Activated naive CD8-positive, alpha-beta T cell (primary cell): ENCODE measurements around the gene CNOT3.
A peak's percentile ranks its signal among the peaks of the same experiment; 100 is the strongest.
"Not testable (repeated sequence)": the region's sequence is repeated elsewhere in the genome, so short reads cannot be mapped to it uniquely, and the experiment has no call there.

Source experiments
- H3K27ac Mint-ChIP-seq: one replicate; pipeline ENCODE4 v1.8.0; 2021; ENCODE audit warnings: mixed read lengths
- H3K27me3 Mint-ChIP-seq: one replicate; pipeline ENCODE4 v1.8.0; 2021; ENCODE audit warnings: mixed read lengths
- H3K36me3 Mint-ChIP-seq: one replicate; pipeline ENCODE4 v1.8.0; 2021; ENCODE audit warnings: mixed read lengths
- H3K4me1 Mint-ChIP-seq: one replicate; pipeline ENCODE4 v1.8.0; 2021; ENCODE audit warnings: low read depth, mixed read lengths
- H3K4me3 Mint-ChIP-seq: one replicate; pipeline ENCODE4 v1.8.0; 2021; ENCODE audit warnings: mild to moderate bottlenecking, mixed read lengths
- H3K9me3 Mint-ChIP-seq: one replicate; pipeline ENCODE4 v1.8.0; 2021; ENCODE audit warnings: low read depth, mixed read lengths

CNOT3 gene

GRCh38 chr19:54164369-54165068 lies 27.0 kb downstream of the CNOT3 start:
- Mint-ChIP-seq H3K4me1 (peaks cover 44% of the 10 kb centered on the region), H3K36me3 (no peaks in the 10 kb centered on the region), H3K27ac (no peak overlapping the region), H3K27me3 (no peaks in the 10 kb centered on the region), H3K4me3 (peak overlapping the region; percentile 67), H3K9me3 (no peaks in the 10 kb centered on the region)

- no peaks in the 10 kb centered on the region for H3K9me3 Mint-ChIP-seq
- no peaks in the 10 kb centered on the region for H3K27me3 Mint-ChIP-seq
- H3K4me3 Mint-ChIP-seq, result no peak overlapping the region
- no peak overlapping the region for H3K27ac Mint-ChIP-seq
- H3K4me1 Mint-ChIP-seq, result peaks cover 39% of the 10 kb centered on the region
- no peaks in the 10 kb centered on the region for H3K36me3 Mint-ChIP-seq
Observed at GRCh38 chr19:54165222-54165621, 27.7 kb downstream of the CNOT3 start.

- peaks cover 17% of the 10 kb centered on the region for H3K4me1 Mint-ChIP-seq
- H3K9me3 Mint-ChIP-seq, result no peaks in the 10 kb centered on the region
- no peak overlapping the region for H3K27ac Mint-ChIP-seq
- H3K27me3 Mint-ChIP-seq, result no peaks in the 10 kb centered on the region
- H3K4me3 Mint-ChIP-seq, result no peak overlapping the region
- no peaks in the 10 kb centered on the region for H3K36me3 Mint-ChIP-seq
Observed at GRCh38 chr19:54168174-54168917, 30.8 kb downstream of the CNOT3 start.

- Mint-ChIP-seq H3K36me3 (no peaks in the 10 kb centered on the region), H3K9me3 (no peaks in the 10 kb centered on the region), H3K27me3 (no peaks in the 10 kb centered on the region), H3K4me3 (no peak overlapping the region), H3K4me1 (peaks cover 12% of the 10 kb centered on the region), H3K27ac (no peak overlapping the region)
Observed at GRCh38 chr19:54169149-54169740, 31.7 kb downstream of the CNOT3 start.

- not testable (repeated sequence) for H3K4me3 Mint-ChIP-seq, H3K27ac Mint-ChIP-seq, H3K27me3 Mint-ChIP-seq, H3K36me3 Mint-ChIP-seq, H3K9me3 Mint-ChIP-seq, H3K4me1 Mint-ChIP-seq
Observed at GRCh38 chr19:54171736-54172431, 34.3 kb downstream of the CNOT3 start.

- Mint-ChIP-seq H3K27ac (no peak within 1 kb of the TSS), H3K4me1 (peaks cover 6% of the 10 kb centered on the region), H3K27me3 (no peaks in the 10 kb centered on the region)
Observed at GRCh38 chr19:54172471-54173358, 35.2 kb downstream of the CNOT3 start, which contains the start of gene TMC4. TMC4 (minus strand) TSS chr19:54173160; CDS start chr19:54173117, 43 bp downstream.

GRCh38 chr19:54173359-54173699 lies 35.8 kb downstream of the CNOT3 start:
- Mint-ChIP-seq H3K4me3 (no peak overlapping the region), H3K27ac (no peak overlapping the region), H3K27me3 (no peaks in the 10 kb centered on the region), H3K36me3 (peaks cover 3% of the 10 kb centered on the region), H3K4me1 (peaks cover 4% of the 10 kb centered on the region), H3K9me3 (no peaks in the 10 kb centered on the region)

More at GRCh38 chr19:54172471-54173358, 35.2 kb downstream of the CNOT3 start, which contains the start of gene TMC4:
- Mint-ChIP-seq H3K9me3 (no peaks in the 10 kb centered on the region), H3K4me3 (no peak within 1 kb of the TSS), H3K36me3 (no peaks in the 10 kb centered on the region)

GRCh38 chr19:54173951-54174834 lies 36.6 kb downstream of the CNOT3 start:
- Mint-ChIP-seq H3K4me1 (peaks cover 2% of the 10 kb centered on the region), H3K27me3 (no peaks in the 10 kb centered on the region), H3K36me3 (peaks cover 4% of the 10 kb centered on the region), H3K4me3 (no peak overlapping the region), H3K9me3 (no peaks in the 10 kb centered on the region), H3K27ac (no peak overlapping the region)

- peaks cover 4% of the 10 kb centered on the region for H3K36me3 Mint-ChIP-seq
- H3K9me3 Mint-ChIP-seq, result no peaks in the 10 kb centered on the region
- no peak overlapping the region for H3K27ac Mint-ChIP-seq
- H3K27me3 Mint-ChIP-seq, result no peaks in the 10 kb centered on the region
- no peaks in the 10 kb centered on the region for H3K4me1 Mint-ChIP-seq
- H3K4me3 Mint-ChIP-seq, result no peak overlapping the region
Observed at GRCh38 chr19:54178581-54179261, 41.2 kb downstream of the CNOT3 start.

- no peaks in the 10 kb centered on the region for H3K9me3 Mint-ChIP-seq
- H3K36me3 Mint-ChIP-seq, result peaks cover 6% of the 10 kb centered on the region
- no peak overlapping the region for H3K27ac Mint-ChIP-seq
- no peak overlapping the region for H3K4me3 Mint-ChIP-seq
- H3K4me1 Mint-ChIP-seq, result no peaks in the 10 kb centered on the region
- no peaks in the 10 kb centered on the region for H3K27me3 Mint-ChIP-seq
Observed at GRCh38 chr19:54179262-54179852, 41.8 kb downstream of the CNOT3 start.

- no peaks in the 10 kb centered on the region for H3K27me3 Mint-ChIP-seq
- H3K4me1 Mint-ChIP-seq, result no peaks in the 10 kb centered on the region
- H3K27ac Mint-ChIP-seq, result no peak overlapping the region
- H3K9me3 Mint-ChIP-seq, result no peaks in the 10 kb centered on the region
- no peak overlapping the region for H3K4me3 Mint-ChIP-seq
- H3K36me3 Mint-ChIP-seq, result peaks cover 6% of the 10 kb centered on the region
Observed at GRCh38 chr19:54179921-54180461, 42.4 kb downstream of the CNOT3 start.

GRCh38 chr19:54180691-54181091 lies 43.1 kb downstream of the CNOT3 start:
- Mint-ChIP-seq H3K4me3 (no peak overlapping the region), H3K4me1 (no peaks in the 10 kb centered on the region), H3K9me3 (no peaks in the 10 kb centered on the region), H3K27ac (no peak overlapping the region), H3K27me3 (no peaks in the 10 kb centered on the region), H3K36me3 (peaks cover 6% of the 10 kb centered on the region)

- H3K27me3 Mint-ChIP-seq, H3K9me3 Mint-ChIP-seq, H3K36me3 Mint-ChIP-seq, H3K4me3 Mint-ChIP-seq, H3K4me1 Mint-ChIP-seq, H3K27ac Mint-ChIP-seq: not testable (repeated sequence)
Observed at GRCh38 chr19:54181894-54182293, 44.3 kb downstream of the CNOT3 start.
